NCI-H446 (cell line): ENCODE results near the gene MAN1B1.

ENCODE experiments used
- DNase-seq, 2 experiments: peaks; one replicate each; lab custom pipeline; 2025; lab: John Stamatoyannopoulos, UW

Gene MAN1B1

DNA sequence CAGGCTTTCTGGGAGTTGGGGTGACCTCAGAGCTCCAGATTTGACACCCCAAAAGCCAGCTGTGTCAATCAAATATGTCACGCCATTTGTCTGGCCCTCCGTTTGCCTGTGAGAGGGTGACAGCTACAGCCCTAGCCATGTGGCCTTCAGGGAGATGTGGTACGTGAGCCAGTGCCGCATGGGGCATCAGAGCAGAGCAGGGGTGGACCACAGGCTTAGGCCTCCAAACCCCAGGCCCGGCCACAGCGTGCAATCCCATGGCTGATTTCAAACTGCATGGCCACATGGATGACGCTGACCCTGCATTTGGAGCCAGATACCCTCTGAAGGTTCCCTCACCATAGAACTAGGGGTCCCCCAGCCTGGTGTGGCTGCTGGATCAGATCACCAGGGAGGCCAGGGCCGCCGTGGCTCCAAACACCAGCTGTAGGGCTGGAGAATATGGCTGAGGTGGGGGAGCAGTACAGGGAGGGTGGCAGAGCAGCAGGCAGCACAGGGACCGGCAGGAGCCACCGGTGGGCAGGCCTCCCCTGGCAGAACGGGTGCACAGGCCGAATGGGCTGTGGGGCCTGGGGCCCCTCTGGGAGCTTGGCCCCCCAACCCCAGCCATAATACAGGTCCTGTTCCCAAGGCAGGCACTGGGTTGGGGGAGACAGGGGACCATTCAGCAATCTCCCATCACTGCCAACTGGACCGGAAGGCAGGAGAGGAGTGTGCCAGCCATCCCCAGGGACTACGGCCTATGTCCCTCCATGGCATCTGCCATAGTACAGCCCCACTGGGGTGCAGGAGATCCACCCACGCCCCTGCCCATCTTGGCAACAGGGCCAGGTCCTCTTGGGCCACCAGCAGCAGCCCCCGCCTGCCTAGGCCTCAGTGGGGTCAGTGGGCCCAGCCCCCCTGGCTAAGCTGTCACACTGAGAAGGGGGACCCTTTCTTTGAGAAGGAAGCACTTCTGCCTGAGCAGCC, 18.0 kb upstream of the MAN1B1 start:
- DNase-seq: no peak

DNA sequence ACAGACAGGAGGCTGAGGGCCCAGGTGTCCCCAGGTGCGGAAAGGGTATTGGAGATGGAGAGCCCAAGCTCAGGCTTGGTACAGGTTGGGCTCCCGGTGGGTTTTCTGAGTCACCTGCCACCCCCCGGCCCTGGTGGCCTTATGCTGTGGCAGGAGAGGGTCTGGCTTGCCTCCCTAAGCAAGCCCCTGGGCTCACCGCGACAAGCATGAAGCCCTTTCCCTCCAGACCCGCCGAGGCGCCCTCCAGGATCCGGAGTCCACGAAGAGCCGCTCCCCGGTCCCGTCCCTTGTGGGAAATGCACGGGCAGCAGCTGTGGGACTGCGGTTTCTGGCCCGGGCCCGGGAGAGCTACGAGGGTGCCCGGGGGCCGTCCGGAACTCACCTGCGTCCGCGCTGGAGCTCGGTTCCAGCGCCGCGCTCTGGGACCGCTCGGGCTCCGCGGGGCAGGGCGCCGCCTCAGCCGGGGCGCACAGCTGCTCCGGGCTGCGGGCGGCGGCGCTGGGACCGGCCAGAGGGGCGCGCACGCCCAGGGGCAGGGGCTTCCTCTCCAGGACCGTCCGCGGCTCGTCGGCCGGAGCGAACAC, 17.2 kb upstream of the MAN1B1 start:
- DNase-seq: no peak

DNA sequence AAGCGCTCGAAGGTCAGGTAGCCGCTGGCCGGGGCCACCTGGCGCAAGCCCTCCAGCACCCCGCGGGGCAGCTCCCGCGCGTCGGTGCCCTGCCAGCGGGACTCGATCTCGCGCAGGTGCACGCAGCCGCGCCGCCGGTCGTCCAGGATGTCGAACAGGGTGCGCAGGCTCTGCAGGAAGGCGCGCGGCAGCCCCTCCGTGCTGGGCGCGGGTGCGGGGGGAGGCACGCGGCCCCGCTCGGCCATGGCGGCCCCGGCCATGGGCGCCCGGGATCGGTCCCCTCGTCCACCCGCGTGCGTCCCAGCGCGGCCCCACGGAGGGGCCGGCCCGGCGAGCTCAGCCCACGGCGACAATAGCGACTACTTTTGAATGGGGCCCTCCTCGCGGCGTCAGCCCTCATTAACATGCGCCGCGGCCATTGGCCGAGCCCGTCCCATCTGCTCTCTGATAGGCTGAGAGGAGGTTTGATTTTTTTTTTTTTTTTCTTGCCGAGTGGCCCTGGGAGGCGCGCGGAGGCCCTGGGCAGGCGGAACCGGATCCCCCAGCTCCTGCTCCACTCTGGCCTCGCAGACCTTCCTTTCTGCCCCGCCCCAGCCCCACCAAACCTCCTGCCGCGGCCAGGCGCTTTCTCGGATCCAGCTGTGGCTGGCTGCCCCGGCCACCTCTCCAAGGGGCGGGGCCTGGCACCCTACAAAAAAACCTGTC, 16.4 kb upstream of the MAN1B1 start, which contains the start of gene SAPCD2:
TSS of gene SAPCD2 (minus strand) at position 357 of the 705 bp plus-strand sequence. CDS start at position 260, 97 bp downstream.
- peak; percentile 58 to 88 for DNase-seq

DNA sequence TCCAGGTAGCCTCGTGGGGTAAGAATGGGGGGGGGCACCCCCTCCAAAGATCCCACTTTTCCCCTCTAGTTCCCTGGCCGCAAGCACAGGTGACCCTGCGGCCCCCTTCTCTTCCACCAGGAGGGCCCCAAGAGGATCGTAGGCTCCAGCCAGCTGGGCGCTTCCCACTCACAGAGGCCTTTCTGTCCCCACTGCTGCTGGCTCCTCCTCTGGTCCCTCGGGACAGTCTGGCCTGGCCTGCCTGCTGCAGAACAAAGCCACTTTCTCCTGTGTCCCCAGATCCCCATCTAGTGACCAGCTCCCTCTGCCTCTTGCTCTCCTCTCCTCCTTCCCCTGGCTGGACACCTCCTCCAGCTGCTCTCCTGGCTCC, 15.9 kb upstream of the MAN1B1 start:
- no peak for DNase-seq

DNA sequence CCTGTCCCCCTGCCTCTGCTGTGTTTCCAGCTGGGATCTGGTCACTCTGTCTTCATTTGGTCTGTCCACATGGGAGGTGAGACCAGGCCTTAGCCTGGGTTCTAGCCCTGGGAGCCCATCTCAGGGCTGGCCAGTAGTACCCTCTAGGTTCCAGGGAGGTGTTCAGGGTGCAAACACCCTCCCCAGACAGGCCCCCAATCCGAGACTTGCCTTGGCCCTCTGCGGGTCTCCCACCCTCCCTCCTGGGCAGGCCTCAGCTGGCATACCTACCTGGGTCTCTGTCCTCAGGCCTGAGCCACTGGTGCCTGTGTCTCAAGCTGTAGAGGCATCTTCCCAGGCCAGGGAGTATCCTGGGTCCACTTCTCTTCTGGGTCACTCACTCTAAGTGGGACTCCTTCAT, 15.5 kb upstream of the MAN1B1 start:
- DNase-seq: no peak

DNA sequence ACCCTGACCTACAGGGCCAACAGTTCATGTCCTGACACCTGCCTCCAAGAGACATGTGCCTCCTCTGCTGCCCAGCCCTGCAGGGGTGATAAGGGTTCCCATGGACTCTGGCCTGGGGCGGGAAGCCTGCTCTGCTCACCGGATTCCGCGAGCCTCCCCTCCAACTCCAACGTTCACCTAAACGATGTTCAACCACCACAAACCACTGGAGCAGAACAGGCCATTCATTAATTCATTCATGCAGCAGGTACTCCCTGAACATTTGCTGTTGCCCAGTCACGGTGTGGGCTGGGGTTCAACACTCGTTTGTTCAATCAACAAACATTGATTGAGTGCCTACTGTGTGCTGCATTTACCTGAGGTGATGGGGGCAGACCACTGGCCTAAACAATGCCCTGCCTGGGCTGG, 12.8 kb upstream of the MAN1B1 start:
- no peak for DNase-seq

DNA sequence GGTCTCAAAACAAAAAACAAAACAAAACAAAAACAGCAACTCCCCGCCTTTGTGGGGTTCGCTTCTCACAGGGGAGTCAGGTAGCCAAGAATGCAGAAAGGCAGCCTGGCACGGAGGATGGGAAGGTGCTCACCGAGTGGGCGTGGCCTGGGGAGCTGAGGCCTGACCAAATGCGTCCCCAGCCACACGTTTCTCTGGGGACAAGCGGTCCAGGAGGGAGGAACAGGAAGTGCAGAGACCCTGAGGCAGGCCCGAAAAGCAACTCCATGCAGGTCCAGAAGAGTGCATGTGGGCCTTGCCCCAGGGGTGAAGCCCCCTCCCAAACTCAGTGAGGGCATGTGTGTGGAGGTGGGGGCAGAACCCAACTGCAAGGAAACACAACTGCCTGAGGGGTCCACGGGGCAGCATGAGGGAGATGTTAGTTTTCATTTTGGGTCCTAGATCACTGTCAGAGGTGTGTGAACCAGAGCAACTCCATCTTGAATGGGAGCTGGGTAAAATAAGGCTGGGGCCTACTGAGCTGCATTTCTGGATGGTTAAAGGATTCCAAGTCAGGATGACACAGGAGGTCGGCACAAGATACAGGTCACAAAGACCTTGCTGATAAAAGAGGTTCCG, 12.0 kb upstream of the MAN1B1 start:
- DNase-seq: no peak

DNA sequence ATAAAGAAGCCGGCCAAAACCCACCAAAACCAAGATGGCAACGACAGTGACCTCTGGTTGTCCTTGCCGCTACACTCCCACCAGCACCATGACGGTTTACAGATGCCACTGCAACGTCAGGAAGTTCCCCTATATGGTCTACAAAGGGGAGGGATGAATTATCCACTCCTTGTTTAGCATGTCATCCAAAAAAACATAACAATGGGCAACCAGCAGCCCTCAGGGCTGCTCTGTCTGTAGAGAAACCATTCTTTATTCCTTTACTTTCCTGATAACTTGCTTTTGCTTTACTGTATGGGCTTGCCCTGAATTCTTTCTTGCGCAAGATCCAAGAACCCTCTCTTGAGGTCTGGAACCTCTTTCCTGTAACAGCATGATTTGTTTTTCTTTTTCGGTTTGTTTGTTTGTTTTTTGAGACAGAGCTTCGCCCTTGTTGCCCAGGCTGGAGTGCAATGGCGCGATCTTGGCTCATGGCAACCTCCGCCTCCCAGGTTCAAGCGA, 11.5 kb upstream of the MAN1B1 start:
- DNase-seq: no peak

DNA sequence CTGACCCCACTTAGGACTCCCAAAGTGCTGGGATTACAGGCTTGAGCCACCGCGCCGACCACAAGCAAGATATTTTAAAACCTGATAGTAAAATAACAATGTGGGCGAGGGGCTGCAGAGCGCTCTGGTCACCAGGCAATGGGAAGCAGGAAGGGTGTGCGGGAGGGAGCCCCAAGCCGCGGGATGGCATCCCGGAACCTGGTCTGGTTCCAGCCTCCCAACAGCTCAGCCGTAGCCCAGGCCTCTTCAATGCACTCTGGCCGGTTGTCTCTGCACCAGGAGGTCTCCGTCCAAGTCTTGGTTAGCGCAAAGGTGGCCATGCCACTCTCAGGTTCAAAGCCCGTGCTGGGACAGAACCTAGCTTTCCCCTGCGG, 10.2 kb upstream of the MAN1B1 start:
- no peak for DNase-seq

DNA sequence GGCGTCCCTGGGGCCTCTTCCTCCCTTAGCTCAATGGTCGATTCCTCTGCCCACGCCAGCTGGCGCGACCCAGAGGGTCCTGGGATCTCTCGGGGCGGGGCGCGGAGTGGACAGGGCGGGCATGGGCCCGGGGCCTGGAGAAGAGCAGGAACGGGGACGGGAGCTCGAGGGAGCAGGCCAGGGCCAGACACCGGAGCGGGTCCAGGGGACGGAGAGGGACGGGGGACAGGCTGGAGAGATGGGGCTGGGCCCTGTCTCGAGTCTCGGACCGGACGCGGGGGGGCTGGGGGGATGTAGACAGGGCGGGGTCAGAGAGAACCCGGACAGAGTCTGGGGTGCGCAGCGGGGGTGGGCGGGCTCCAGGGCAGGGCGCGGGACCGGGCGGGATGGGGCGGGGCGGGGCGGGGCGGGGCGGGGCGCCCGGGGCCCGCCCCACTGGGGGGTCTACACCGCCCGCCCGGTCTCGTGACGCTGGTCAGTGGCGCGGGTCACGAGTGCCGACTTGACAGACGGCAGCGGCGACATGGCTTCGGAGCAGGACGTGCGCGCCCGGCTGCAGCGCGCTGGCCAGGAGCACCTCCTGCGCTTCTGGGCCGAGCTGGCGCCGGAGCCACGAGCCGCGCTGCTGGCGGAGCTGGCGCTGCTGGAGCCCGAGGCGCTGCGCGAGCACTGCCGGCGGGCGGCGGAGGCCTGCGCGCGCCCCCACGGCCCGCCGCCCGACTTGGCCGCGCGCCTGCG, 9.6 kb upstream of the MAN1B1 start, which contains the start of gene UAP1L1:
TSS of gene UAP1L1 (plus strand) at position 508 of the 738 bp plus-strand sequence. CDS start at position 524, 16 bp downstream.
- DNase-seq: peak in 1 of 2 experiments; percentile 21

DNA sequence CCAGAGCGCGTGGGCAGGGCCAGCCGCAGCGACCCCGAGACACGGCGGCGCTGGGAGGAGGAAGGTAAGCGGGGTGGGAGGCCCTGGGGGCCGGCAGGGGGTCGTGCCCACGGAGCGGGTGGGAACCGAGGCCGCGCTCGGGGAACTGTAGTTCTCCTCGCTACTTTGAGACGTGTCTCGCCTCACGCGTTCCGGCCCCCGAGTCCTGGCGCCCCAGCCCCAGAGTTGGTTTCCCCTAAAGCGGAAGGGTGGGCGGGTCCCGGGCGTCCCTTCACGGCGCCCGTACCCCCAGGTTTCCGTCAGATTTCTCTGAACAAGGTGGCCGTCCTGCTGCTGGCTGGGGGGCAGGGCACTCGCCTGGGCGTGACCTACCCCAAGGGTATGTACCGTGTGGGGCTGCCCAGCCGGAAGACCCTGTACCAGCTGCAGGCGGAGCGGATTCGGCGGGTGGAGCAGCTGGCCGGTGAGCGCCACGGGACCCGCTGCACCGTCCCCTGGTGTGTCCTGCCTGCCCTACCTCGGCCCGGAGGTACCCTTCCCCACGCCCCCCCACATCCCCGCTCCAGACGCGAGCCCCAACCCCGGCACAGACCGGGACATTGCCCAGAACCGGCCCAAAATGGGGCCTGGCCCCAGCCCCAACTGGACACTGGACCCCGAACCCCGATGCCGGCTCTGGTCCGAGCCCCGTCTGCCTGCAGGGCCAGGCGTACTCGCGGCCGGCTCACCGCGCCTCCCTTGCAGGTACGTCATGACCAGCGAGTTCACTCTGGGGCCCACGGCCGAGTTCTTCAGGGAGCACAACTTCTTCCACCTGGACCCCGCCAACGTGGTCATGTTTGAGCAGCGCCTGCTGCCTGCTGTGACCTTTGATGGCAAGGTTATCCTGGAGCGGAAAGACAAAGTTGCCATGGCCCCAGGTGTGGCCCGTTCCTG, 8.8 kb upstream of the MAN1B1 start:
- DNase-seq: no peak

DNA sequence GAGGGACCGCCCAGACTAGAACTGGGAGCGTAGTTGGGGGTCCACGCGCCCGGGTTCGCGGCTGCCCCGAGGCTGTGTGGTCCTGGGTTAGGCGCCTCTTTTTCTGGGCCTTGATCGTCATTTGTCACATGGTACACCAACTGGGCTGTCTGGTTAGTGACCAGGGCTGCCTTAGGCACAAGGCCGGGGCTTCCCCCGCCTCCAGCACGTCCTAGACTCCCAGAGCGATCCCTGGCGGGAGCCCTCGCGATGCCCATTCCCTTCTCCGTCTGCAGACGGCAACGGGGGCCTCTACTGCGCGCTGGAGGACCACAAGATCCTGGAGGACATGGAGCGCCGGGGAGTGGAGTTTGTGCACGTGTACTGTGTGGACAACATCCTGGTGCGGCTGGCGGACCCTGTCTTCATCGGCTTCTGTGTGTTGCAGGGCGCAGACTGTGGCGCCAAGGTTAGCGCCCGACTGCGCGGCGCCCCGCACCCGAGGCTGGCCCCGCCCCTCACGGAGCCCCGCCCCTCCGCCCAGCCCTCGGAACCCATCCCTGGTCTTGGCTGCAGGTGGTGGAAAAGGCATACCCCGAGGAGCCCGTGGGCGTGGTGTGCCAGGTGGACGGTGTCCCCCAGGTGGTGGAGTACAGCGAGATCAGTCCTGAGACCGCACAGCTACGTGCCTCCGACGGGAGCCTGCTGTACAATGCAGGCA, 7.9 kb upstream of the MAN1B1 start:
- no peak for DNase-seq

DNA sequence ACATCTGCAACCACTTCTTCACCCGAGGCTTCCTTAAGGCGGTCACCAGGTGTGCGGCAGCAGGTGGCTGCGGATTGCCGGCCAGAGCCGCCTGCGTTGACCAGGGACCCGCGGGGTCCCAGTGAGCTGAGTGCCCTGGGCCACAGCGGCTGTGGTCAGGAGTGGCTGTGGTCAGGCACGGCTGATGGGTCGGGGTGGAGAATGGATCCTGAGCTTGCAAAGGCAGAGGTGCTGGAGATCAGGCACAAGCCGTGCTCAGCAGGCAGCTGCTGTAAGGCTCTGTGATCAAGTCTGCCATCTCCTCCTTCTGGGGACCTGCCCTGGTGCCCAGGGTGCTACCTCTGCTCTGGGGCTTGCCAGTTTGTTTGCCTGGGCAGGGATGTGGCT, 7.4 kb upstream of the MAN1B1 start:
- DNase-seq: no peak

DNA sequence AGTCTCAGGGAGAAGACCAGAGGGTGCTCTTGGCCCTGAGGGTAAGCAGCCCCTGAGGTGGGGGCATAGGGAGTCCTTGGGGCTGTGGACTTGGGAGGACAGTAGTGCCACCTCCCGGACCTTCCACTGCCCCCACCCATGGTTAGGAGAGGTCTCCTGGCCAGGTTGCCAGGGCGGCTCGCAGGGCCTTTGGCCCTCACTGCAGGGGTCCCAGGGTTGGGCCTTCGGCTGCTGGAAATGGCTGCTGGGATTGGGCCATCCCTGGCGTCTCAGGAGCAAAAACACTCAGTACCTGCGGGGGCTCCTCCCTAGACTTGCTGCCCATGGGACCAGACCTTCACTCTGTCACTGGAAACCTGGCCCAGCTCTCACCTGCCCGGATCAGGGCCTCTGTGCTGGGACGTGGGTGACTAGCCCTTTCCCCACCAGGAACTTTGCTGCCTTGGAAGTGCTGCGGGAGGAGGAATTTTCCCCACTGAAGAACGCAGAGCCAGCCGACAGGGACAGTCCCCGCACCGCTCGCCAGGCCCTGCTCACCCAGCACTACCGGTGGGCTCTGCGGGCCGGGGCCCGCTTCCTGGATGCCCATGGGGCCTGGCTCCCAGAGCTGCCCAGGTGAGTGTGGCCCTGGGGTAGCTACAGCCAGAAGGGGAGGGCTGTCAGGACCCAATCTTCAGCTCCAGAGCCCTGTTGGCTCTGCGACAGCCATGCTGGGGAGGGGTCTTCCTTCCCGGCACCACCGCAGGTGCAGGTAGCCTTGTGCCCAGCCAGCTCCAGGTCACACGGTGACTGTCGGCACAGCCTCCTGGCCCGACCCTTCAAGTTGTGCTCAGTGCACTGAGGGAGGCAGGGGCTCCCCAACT, 6.3 kb upstream of the MAN1B1 start:
- DNase-seq: no peak

DNA sequence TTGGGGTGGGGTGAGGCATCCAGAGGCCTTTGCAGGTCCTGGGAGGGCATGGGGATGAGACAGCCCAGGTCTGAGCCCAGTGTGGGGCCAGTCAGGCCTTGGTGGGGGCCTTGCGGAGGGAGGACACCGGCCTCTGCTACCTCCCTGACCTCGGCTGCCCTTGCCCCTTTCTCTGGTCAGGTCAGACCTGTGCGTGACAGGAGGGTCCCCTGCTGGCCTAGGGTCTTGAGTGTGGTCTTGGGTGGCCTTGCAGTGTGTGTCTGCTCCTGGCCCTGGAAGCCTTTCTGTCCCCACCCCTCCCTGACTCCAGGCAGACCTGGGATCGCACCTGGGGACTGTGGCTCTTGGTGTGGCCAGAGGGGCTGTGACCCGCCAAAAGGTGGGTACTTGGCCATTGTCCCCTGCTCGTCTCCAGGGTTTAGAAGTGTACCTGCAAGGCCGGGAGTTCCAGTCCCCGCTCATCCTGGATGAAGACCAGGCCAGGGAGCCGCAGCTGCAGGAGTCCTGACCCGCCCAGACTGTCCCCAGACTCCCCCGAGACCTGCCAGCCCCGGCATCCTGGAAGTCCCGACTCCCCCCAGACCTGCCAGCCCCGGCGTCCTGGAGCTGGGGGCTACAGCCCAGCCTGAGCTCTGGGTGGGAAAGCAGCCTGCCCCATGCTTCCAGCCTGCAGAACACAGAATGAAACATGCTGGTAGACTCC, 4.4 kb upstream of the MAN1B1 start:
- no peak for DNase-seq

DNA sequence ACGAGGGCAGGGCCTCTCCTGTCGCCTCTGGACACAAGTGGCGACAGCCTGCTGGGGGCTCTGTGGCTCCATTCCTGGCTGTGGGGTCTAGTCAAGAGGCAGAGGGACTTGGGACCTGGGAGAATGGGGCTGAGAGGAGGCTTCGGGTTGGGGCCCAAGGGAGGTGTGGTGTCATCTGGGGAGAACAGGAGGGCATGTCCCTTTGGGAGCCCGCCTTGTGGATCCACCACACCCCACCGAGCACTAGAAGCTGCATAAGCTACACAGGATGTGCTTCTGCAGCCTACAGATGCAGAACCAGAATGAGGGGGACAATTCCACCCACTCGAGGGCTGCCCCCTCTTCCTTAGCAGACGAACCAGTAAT, 3.9 kb upstream of the MAN1B1 start:
- DNase-seq: no peak

DNA sequence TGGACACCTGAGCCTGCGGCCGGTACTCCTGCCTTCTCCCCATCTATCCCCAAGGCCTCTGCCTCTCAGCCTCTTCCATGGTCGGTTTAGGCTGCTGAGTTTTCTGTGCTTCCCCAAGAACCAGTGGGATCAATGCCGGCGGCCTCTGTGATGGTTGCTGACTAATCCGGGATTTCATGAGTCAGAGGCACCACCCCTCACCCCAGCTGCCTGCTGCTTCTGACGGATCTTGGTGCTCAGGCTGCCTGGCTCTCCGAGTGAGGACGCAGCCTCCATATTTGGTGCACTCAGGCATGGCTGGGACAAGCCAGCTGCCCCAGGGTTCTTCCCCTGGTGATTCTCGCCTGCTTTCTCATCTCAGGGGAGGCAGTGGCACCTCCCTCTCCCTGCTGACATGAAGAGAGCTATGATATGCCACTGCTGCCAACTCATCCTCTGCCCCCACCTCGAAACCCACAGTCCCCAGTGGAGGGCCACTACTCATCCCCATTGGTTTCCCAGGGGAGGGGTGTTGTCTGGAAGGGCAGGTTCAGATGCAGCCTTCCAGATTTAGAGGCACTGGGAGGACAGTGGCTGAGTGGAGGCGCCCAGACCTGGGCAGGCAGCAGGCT, 3.3 kb upstream of the MAN1B1 start:
- DNase-seq: peak in 1 of 2 experiments; percentile 37

DNA sequence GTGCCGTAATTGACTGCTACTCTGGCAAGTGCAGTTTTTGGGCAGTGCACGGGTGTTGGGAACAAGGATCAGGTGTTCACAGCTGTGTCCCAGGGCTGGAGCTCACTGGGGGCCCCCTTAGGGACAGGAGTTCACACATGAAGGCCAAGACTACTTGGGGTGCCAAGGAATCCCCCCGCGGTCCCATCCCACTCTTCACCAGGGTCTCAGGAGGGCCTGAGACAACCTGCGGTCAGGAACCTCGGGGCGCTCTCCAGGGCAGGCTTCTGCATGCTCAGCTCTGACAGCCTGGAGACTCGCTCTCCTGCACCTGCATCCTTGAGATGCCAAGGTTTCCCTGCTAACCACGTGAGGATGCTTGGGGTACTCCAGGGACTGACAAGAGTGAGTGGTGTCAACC, 2.3 kb upstream of the MAN1B1 start:
- no peak for DNase-seq
